ENCODE measurements around the gene REG3G.
"Not testable (repeated sequence)": the region's sequence is repeated elsewhere in the genome, so short reads cannot be mapped to it uniquely, and the experiment has no call there.

The REG3G gene

GRCh38 chr2:79041032-79041448, 15.5 kb downstream of the REG3G start:
- peak; percentile 36 for TF ChIP-seq CTCF (IDR thresholded peaks at IDR 0.05; ENCODE audit: extremely low read depth, insufficient read depth, missing control alignments)
- no peak for DNase-seq (ENCODE audit: low spot score)
- in situ Hi-C loops (cut with MboI; ENCODE audit: low pct_unique_long_range_greater_than_20kb, low sequenced_read_pairs, unreplicated experiment) = loop anchor here (25.0 kb wide), 2 partner anchors 104 to 846 kb away; no protein-coding TSS in a partner anchor

- in situ Hi-C loops (cut with MboI; ENCODE audit: low pct_unique_long_range_greater_than_20kb, low sequenced_read_pairs, unreplicated experiment); DNase-seq (ENCODE audit: low spot score): not testable (repeated sequence)
These were observed 28.0 kb downstream of the REG3G start for GRCh38 chr2:79053486-79053885.

- DNase-seq (ENCODE audit: low spot score); in situ Hi-C loops (cut with MboI; ENCODE audit: low pct_unique_long_range_greater_than_20kb, low sequenced_read_pairs, unreplicated experiment): not testable (repeated sequence)
These were observed 29.3 kb downstream of the REG3G start for GRCh38 chr2:79054769-79055168.

GRCh38 chr2:79065201-79065600, 39.7 kb downstream of the REG3G start:
- TF ChIP-seq CTCF (IDR thresholded peaks at IDR 0.05; ENCODE audit: extremely low read depth, insufficient read depth, missing control alignments) = no peak
- in situ Hi-C loops (cut with MboI; ENCODE audit: low pct_unique_long_range_greater_than_20kb, low sequenced_read_pairs, unreplicated experiment) = no loop called here

GRCh38 chr2:79071078-79071477, 45.6 kb downstream of the REG3G start:
- no peak for DNase-seq (ENCODE audit: low spot score)
- no peak for TF ChIP-seq CTCF (IDR thresholded peaks at IDR 0.05; ENCODE audit: extremely low read depth, insufficient read depth, missing control alignments)
- in situ Hi-C loops (cut with MboI; ENCODE audit: low pct_unique_long_range_greater_than_20kb, low sequenced_read_pairs, unreplicated experiment) = no loop called here

More at GRCh38 chr2:79065201-79065600, 39.7 kb downstream of the REG3G start:
- DNase-seq (ENCODE audit: low spot score) = no peak
